GM12872 (cell line): ENCODE data around the gene MAML1.

Source experiments
- CTCF ChIP-seq: IDR thresholded peaks from 3 replicates; pipeline ENCODE4 v1.5.1; 2011; ENCODE audit warnings: low read depth, mild to moderate bottlenecking, low read length, moderate library complexity; ENCODE audit not compliant: insufficient read depth

Gene MAML1

GRCh38 chr5:179762079-179762780 is 29.6 kb downstream of the MAML1 start:
- TF ChIP-seq CTCF: no peak

- TF ChIP-seq CTCF: no peak
These were observed 30.2 kb downstream of the MAML1 start for GRCh38 chr5:179762781-179763176.

- peak; percentile 81 for TF ChIP-seq CTCF
These were observed 30.8 kb downstream of the MAML1 start for GRCh38 chr5:179763215-179763945.

DNA sequence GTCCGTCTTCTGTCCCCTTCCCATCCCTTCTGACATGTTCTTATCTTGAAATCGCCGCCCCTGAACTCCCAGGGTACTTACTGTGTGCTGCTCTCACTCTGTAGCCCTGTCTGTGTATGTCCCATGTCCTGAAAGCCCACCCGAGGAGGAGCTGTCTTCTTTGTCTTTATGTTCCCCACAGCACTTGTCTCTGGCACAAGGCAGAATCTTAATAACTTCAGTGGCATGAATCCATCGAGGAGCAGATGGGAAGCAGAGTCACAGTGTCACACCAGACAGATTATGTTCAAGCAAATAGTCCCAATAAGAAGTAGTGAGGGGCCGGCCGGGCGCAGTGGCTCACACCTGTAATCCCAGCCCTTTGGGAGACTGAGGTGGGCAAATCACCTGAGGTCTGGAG is 31.4 kb downstream of the MAML1 start:
- no peak for TF ChIP-seq CTCF

DNA sequence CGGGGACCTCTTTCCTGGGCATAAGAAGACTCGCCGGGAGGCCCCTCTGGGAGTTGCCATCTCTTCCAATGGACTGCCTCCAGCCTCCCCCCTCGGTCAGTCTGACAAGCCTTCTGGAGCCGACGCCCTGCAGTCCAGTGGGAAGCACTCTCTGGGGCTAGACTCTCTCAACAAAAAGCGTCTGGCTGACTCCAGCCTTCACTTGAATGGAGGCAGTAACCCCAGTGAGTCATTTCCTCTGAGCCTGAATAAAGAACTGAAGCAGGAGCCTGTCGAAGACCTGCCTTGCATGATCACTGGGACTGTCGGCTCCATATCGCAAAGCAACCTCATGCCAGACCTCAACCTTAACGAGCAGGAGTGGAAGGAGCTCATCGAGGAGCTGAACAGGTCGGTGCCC is 32.8 kb downstream of the MAML1 start:
- TF ChIP-seq CTCF: no peak

DNA sequence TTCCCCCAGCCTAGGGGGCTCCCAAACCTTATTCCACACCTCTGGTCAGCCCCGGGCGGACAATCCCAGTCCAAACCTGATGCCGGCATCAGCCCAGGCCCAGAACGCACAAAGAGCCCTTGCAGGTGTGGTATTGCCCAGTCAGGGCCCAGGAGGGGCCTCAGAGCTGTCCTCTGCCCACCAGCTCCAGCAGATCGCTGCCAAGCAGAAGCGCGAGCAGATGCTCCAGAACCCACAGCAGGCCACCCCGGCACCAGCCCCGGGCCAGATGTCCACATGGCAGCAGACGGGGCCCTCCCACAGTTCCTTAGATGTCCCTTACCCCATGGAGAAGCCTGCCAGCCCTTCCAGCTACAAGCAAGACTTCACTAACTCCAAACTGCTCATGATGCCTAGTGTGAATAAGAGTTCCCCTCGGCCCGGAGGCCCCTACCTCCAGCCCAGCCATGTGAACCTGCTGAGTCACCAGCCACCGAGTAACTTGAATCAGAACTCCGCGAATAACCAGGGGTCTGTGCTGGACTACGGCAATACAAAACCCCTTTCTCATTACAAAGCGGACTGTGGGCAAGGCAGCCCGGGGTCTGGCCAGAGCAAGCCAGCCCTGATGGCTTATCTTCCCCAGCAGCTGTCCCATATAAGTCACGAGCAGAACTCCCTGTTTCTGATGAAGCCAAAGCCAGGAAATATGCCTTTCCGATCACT is 33.6 kb downstream of the MAML1 start:
- TF ChIP-seq CTCF: no peak

GRCh38 chr5:179766726-179767455 is 34.3 kb downstream of the MAML1 start:
- no peak for TF ChIP-seq CTCF
